CD4-positive, alpha-beta T cell treated with Interleukin-10 for 1 hour (primary cell): ENCODE data around the gene DUOX2.
"Not testable (repeated sequence)": the region's sequence is repeated elsewhere in the genome, so short reads cannot be mapped to it uniquely, and the experiment has no call there.

ENCODE experiments used
- DNase-seq: peaks from one replicate; pipeline ENCODE4 v3.0.0-alpha.2; 2020

DUOX2 gene

GRCh38 chr15:45138814-45139765, 25.1 kb upstream of the DUOX2 start:
- DNase-seq, result no peak

GRCh38 chr15:45137703-45138102, 23.7 kb upstream of the DUOX2 start:
- no peak for DNase-seq

GRCh38 chr15:45136378-45136764, 22.4 kb upstream of the DUOX2 start:
- DNase-seq, result no peak

GRCh38 chr15:45135705-45136377, 21.9 kb upstream of the DUOX2 start:
- DNase-seq, result not testable (repeated sequence)

GRCh38 chr15:45134682-45135604, 21.0 kb upstream of the DUOX2 start:
- peak; percentile 16 for DNase-seq

GRCh38 chr15:45134046-45134445, 20.1 kb upstream of the DUOX2 start:
- no peak for DNase-seq

- no peak for DNase-seq
Measured at GRCh38 chr15:45133561-45133920, 19.6 kb upstream of the DUOX2 start.

GRCh38 chr15:45132844-45133560, 19.0 kb upstream of the DUOX2 start:
- no peak for DNase-seq

GRCh38 chr15:45131510-45131909, 17.5 kb upstream of the DUOX2 start:
- no peak for DNase-seq

GRCh38 chr15:45130291-45131000, 16.5 kb upstream of the DUOX2 start:
- DNase-seq, result no peak

GRCh38 chr15:45129651-45130129, 15.7 kb upstream of the DUOX2 start, which contains the start of the genes DUOX1 and DUOXA1:
Gene DUOX1 (plus strand): TSS chr15:45129994. CDS start chr15:45131967, 1,973 bp downstream.
Gene DUOXA1 (minus strand): TSS chr15:45129879. CDS start chr15:45123014, 6,865 bp downstream.
- no peak for DNase-seq

- DNase-seq, result no peak
Measured at GRCh38 chr15:45128971-45129639, 15.1 kb upstream of the DUOX2 start.

GRCh38 chr15:45126535-45127158, 12.7 kb upstream of the DUOX2 start:
- peak; percentile 65 for DNase-seq

- DNase-seq, result no peak
Measured at GRCh38 chr15:45123397-45123796, 9.4 kb upstream of the DUOX2 start.

GRCh38 chr15:45122719-45123118, 8.7 kb upstream of the DUOX2 start:
- DNase-seq, result no peak

GRCh38 chr15:45121706-45122417, 7.9 kb upstream of the DUOX2 start:
- DNase-seq, result no peak

GRCh38 chr15:45121020-45121419, 7.0 kb upstream of the DUOX2 start:
- DNase-seq, result no peak

GRCh38 chr15:45120081-45120972, 6.4 kb upstream of the DUOX2 start:
- no peak for DNase-seq
